SK-N-SH (cell line): ENCODE measurements around the gene ZDHHC7. TPM values are rescaled to one million over a fixed set of nuclear protein-coding genes. Genes with fewer than 3 reads are reported as not detected.
A peak's percentile ranks its signal among the peaks of the same experiment; 100 is the strongest.

Experiments used
- CTCF ChIA-PET: fragments of 300-600, 350-600 bp; formaldehyde crosslinking; extraction: SDS; loops from one replicate; lab custom pipeline; 2021; lab: Yijun Ruan, JAX
- POLR2A ChIA-PET: fragments of 350-600 bp; sonication (Branson Sonifier 250); formaldehyde crosslinking; extraction: SDS; loops from one replicate; lab custom pipeline; 2020; ENCODE audit warnings: antibody characterized with exemption, inconsistent platforms; lab: Yijun Ruan, JAX
- DNase-seq: peaks from one replicate; pipeline ENCODE4 v3.0.0; 2012
- H2AFZ ChIP-seq: fragments of 200-600 bp; sonication (generic); 2 replicates; pipeline ENCODE4 v1.8.1; 2016; ENCODE audit warnings: antibody characterized with exemption, mild to moderate bottlenecking, low read depth
- H3F3A ChIP-seq: fragments of 200-600 bp; sonication (generic); replicated peaks from 2 replicates; pipeline ENCODE3; 2016; ENCODE audit warnings: antibody characterized with exemption, mild to moderate bottlenecking; ENCODE audit not compliant: insufficient read depth
- H3K27ac ChIP-seq, 2 experiments: fragments of 200-500 bp in 1 of 2; fragments of 200-600 bp in 1 of 2; sonication (Bioruptor generic) in 1 of 2; sonication (generic), shearing (Covaris generic) in 1 of 2; 2 replicates each; pipeline versions ENCODE4 v1.5.1 to v1.6.1; 2014 to 2016; ENCODE audit warnings: low read depth in 2 of 2, inconsistent platforms in 1 of 2, low read length in 1 of 2, mild to moderate bottlenecking in 1 of 2, mixed read lengths in 1 of 2
- H3K27me3 ChIP-seq: fragments of 200-600 bp; sonication (generic), shearing (Covaris generic); 2 replicates; pipeline ENCODE4 v1.6.1; 2016; ENCODE audit warnings: mixed run types; ENCODE audit not compliant: insufficient read depth
- H3K36me3 ChIP-seq, 2 experiments: fragments of 200-500 bp in 1 of 2; fragments of 200-600 bp in 1 of 2; sonication (Bioruptor generic) in 1 of 2; sonication (generic) in 1 of 2; replicated peaks in 1 of 2; 2 replicates each; pipeline versions ENCODE3 to v1.5.1; 2014 to 2016; ENCODE audit warnings: low read length in 1 of 2, mild to moderate bottlenecking in 1 of 2; ENCODE audit not compliant: insufficient read depth in 2 of 2, control insufficient read depth in 1 of 2
- H3K4me1 ChIP-seq, 2 experiments: fragments of 200-500 bp in 1 of 2; fragments of 200-600 bp in 1 of 2; sonication (Bioruptor generic) in 1 of 2; sonication (generic), shearing (Covaris generic) in 1 of 2; 2 replicates each; pipeline versions ENCODE4 v1.5.1 to v1.6.1; 2014 to 2016; ENCODE audit warnings: low read depth in 1 of 2, low read length in 1 of 2, mixed run types in 1 of 2; ENCODE audit not compliant: insufficient read depth in 2 of 2, control insufficient read depth in 1 of 2
- H3K4me2 ChIP-seq: fragments of 200-600 bp; sonication (generic), shearing (Covaris generic); 2 replicates; pipeline ENCODE4 v1.6.1; 2017; ENCODE audit warnings: mixed run types
- H3K4me3 ChIP-seq, 2 experiments: fragments of 200-500 bp in 1 of 2; fragments of 200-600 bp in 1 of 2; sonication (Bioruptor generic) in 1 of 2; sonication (generic), shearing (Covaris generic) in 1 of 2; 2 replicates each; pipeline versions ENCODE4 v1.5.1 to v1.8.1; 2014 to 2016; ENCODE audit warnings: low read depth in 2 of 2, inconsistent platforms in 1 of 2, low read length in 1 of 2, mild to moderate bottlenecking in 1 of 2, mixed read lengths in 1 of 2, moderate library complexity in 1 of 2
- H3K79me2 ChIP-seq: fragments of 200-600 bp; sonication (generic); 2 replicates; pipeline ENCODE4 v1.8.1; 2017; ENCODE audit warnings: mild to moderate bottlenecking; ENCODE audit not compliant: insufficient read depth
- H3K9ac ChIP-seq: fragments of 200-600 bp; sonication (generic); 2 replicates; pipeline ENCODE4 v1.6.1; 2017; ENCODE audit warnings: mixed run types
- H3K9me2 ChIP-seq: fragments of 200-600 bp; sonication (generic); 2 replicates; pipeline ENCODE4 v1.6.1; 2017; ENCODE audit warnings: mixed run types
- H3K9me3 ChIP-seq: fragments of 200-600 bp; sonication (generic); 2 replicates; pipeline ENCODE4 v1.6.1; 2017; ENCODE audit warnings: mixed run types, mild to moderate bottlenecking, moderate library complexity
- H4K20me1 ChIP-seq: fragments of 200-600 bp; sonication (generic); 2 replicates; pipeline ENCODE4 v1.6.1; 2017; ENCODE audit warnings: mild to moderate bottlenecking, mixed run types; ENCODE audit not compliant: insufficient read depth
- CHD2 ChIP-seq: fragments of 150-350 bp; IDR thresholded peaks from 2 replicates; pipeline ENCODE4 v1.6.1; 2018; ENCODE audit warnings: low read length; ENCODE audit not compliant: partially characterized antibody
- ELF1 ChIP-seq: IDR thresholded peaks from 2 replicates; pipeline ENCODE4 v1.4.0; 2012
- FOSL2 ChIP-seq: IDR thresholded peaks from 2 replicates; pipeline ENCODE4 v1.4.0; 2012; ENCODE audit warnings: low read depth, mild to moderate bottlenecking, moderate library complexity, borderline replicate concordance
- FOXJ3 ChIP-seq: sonication (generic); formaldehyde crosslinking; IDR thresholded peaks from 2 replicates; pipeline ENCODE4 v1.5.1; 2020; ENCODE audit warnings: mild to moderate bottlenecking, missing genetic modification reagents
- FOXM1 ChIP-seq: IDR thresholded peaks from 2 replicates; pipeline ENCODE4 v1.4.0; 2012; ENCODE audit warnings: low read depth, mild to moderate bottlenecking
- GABPA ChIP-seq: IDR thresholded peaks from 2 replicates; pipeline ENCODE4 v1.4.0; 2012; ENCODE audit warnings: low read depth, mild to moderate bottlenecking
- GATA2 ChIP-seq: sonication (generic); formaldehyde crosslinking; IDR thresholded peaks from 2 replicates; pipeline ENCODE4 v1.5.0; 2020; ENCODE audit warnings: mild to moderate bottlenecking, missing genetic modification reagents
- MXI1 ChIP-seq: IDR thresholded peaks from 2 replicates; pipeline ENCODE4 v1.6.1; 2012; ENCODE audit warnings: mild to moderate bottlenecking, low read depth, low read length, improper control_type of control experiment
- NFIC ChIP-seq: IDR thresholded peaks from 2 replicates; pipeline ENCODE4 v1.4.0; 2012; ENCODE audit warnings: borderline replicate concordance
- POLR2AphosphoS5 ChIP-seq: IDR thresholded peaks from 2 replicates; pipeline ENCODE4 v1.6.1; 2012; ENCODE audit warnings: low read depth, low read length
- RAD21 ChIP-seq: IDR thresholded peaks from 2 replicates; pipeline ENCODE4 v1.6.1; 2012; ENCODE audit warnings: mild to moderate bottlenecking, low read length
- RCOR1 ChIP-seq: fragments of 150-350 bp; IDR thresholded peaks from 2 replicates; pipeline ENCODE4 v1.6.1; 2017; ENCODE audit warnings: antibody characterized with exemption, low read length
- RFX5 ChIP-seq: IDR thresholded peaks from 2 replicates; pipeline ENCODE4 v1.6.1; 2012; ENCODE audit warnings: mild to moderate bottlenecking, improper control_type of control experiment, low read length
- TAF1 ChIP-seq: IDR thresholded peaks from 2 replicates; pipeline ENCODE4 v1.6.1; 2012; ENCODE audit warnings: low read depth, mild to moderate bottlenecking, low read length, moderate library complexity, borderline replicate concordance
- YY1 ChIP-seq: IDR thresholded peaks from 2 replicates; pipeline ENCODE4 v1.4.0; 2012; ENCODE audit warnings: low read depth, mild to moderate bottlenecking
- WGBS: methylation state at CpG from one replicate; pipeline ENCODE4 v1.1.6; 2017; ENCODE audit warnings: low lambda C conversion rate; 5-methylcytosine and 5-hydroxymethylcytosine counted together
- polyA plus RNA-seq, 3 experiments: library from polyadenylated mRNA; depleted of rRNA; stranded (reverse); fragments of >200 nt; gene quantifications; 2 replicates each; pipeline ENCODE4 v1.2.3, GENCODE V29; 2012
- TF ChIP-seq, protein P1 (sequence below): IDR thresholded peaks from 2 replicates; pipeline ENCODE4 v1.4.0; 2012; ENCODE audit warnings: low read depth, borderline replicate concordance
- TF ChIP-seq, protein P2 (sequence below): IDR thresholded peaks from 2 replicates; pipeline ENCODE4 v1.4.0; 2012; ENCODE audit warnings: low read depth, borderline replicate concordance
- TF ChIP-seq, protein P3 (sequence below): IDR thresholded peaks from 2 replicates; pipeline ENCODE4 v1.4.0; 2012; ENCODE audit warnings: low read depth
- TF ChIP-seq, protein P4 (sequence below): fragments of 150-350 bp; IDR thresholded peaks from 2 replicates; pipeline ENCODE4 v1.6.1; 2016; ENCODE audit warnings: mild to moderate bottlenecking, low read depth, low read length
- TF ChIP-seq, protein P5 (sequence below): fragments of 200-600 bp; sonication (generic); IDR thresholded peaks from 2 replicates; pipeline ENCODE4 v1.6.1; 2017; ENCODE audit warnings: antibody characterized with exemption, mild to moderate bottlenecking, moderate library complexity

The ZDHHC7 gene
- polyA plus RNA-seq, 1 of the 3 experiments (the other 2 are of a cell fraction), result 114 TPM

DNA sequence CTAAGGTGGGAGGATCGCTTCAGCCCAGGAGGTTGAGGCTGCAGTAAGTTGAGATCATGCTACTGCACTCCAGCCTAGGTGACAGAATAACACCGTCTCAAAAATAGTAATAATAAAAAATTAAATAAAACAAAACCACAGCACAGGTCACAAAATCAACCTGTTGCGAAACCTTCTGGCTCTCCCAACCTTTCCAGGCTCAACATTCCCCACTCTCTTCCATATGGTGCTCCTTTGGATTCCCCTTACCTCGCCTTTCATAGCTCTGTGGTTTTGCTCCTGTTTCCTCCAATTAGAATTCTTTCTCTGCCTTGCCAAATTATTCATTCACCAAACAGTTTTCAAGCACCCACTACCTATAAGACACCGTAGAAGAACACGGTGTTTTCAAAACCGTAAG lies 4.7 kb downstream of the ZDHHC7 start (continued):
- TF ChIP-seq NFIC (peak; percentile 21; the same call in 1 of the 2 replicates), FOXM1 (no peak), GABPA (no peak), GATA2 (no peak), ELF1 (no peak), TAF1 (no peak), YY1 (no peak), RFX5 (no peak), RAD21 (no peak), RCOR1 (no peak)
- TF ChIP-seq, protein P1, sequence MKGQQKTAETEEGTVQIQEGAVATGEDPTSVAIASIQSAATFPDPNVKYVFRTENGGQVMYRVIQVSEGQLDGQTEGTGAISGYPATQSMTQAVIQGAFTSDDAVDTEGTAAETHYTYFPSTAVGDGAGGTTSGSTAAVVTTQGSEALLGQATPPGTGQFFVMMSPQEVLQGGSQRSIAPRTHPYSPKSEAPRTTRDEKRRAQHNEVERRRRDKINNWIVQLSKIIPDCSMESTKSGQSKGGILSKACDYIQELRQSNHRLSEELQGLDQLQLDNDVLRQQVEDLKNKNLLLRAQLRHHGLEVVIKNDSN, result no peak
- TF ChIP-seq, protein P2, sequence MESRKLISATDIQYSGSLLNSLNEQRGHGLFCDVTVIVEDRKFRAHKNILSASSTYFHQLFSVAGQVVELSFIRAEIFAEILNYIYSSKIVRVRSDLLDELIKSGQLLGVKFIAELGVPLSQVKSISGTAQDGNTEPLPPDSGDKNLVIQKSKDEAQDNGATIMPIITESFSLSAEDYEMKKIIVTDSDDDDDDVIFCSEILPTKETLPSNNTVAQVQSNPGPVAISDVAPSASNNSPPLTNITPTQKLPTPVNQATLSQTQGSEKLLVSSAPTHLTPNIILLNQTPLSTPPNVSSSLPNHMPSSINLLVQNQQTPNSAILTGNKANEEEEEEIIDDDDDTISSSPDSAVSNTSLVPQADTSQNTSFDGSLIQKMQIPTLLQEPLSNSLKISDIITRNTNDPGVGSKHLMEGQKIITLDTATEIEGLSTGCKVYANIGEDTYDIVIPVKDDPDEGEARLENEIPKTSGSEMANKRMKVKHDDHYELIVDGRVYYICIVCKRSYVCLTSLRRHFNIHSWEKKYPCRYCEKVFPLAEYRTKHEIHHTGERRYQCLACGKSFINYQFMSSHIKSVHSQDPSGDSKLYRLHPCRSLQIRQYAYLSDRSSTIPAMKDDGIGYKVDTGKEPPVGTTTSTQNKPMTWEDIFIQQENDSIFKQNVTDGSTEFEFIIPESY, result no peak

DNA sequence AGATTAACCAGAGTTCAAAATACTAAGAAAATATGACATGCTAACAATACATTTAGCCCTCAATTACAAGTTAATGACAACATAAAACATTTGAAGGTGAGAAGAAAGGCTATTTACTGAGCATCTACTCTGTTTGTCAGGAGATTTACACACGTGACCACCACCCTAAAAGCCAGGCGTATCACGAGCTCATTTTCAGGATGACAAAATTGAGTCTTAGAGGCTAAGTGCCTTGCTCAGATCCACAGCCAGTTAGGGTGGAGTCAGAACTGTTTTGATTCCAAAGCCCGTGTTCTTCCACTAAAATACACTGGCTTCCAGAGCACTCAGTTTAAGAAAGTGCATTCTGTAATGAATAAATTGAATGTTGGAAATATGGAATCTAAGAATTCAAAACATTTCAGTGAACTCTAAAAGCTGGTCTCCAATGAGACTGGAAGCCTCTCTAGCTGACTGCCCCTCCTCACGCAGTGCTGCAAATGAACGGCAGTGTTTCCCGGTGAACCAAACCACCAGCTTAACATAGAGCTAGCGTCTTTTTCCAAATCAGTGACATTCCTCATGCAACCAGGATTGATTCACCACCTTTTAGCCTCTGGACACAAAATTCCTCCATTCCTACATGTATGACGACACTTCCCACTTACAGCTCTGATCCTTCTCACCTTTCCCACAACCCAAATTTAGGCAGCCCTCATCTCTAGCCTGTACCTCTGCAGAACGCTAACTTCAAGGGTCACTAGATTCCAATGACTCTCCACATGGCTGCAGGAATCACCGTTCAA lies 5.9 kb downstream of the ZDHHC7 start:
- 68% methylated on average over 11 of the region's 11 CpGs for WGBS
- peaks cover 19 to 32% of the 10 kb centered on the region in 2 experiments; a peak in 3 of 4 replicates for H3K4me1 ChIP-seq
- CTCF ChIA-PET, result interaction anchor here (0.7 to 2.2 kb wide), 6 partner anchors 15 to 267 kb away, joined by 3 to 12 read pairs (median 4); no protein-coding TSS in a partner anchor

More for the DNA sequence above, 5.9 kb downstream of the ZDHHC7 start:
- Histone ChIP-seq H2AFZ (no peak overlapping the region), H3K4me3 (peak overlapping the region in 1 of 2 experiments; percentile 24; a peak in 1 of 4 replicates), H3K27ac (peak overlapping the region; percentile 62 to 89; a peak in 3 of 4 replicates), H3F3A (peaks cover 27% of the 10 kb centered on the region), H3K4me2 (peak overlapping the region; percentile 74), H3K27me3 (no peaks in the 10 kb centered on the region), H3K36me3 (peaks cover 0 to 10% of the 10 kb centered on the region in 2 experiments), H4K20me1 (peaks cover 14% of the 10 kb centered on the region), H3K9ac (peak overlapping the region; percentile 43), H3K9me2 (no peaks in the 10 kb centered on the region), H3K9me3 (no peaks in the 10 kb centered on the region), H3K79me2 (peaks cover 100% of the 10 kb centered on the region)
- POLR2A ChIA-PET, result no interaction called here
- no peak for TF ChIP-seq FOSL2
- no peak for TF ChIP-seq MXI1
- TF ChIP-seq, protein P3, sequence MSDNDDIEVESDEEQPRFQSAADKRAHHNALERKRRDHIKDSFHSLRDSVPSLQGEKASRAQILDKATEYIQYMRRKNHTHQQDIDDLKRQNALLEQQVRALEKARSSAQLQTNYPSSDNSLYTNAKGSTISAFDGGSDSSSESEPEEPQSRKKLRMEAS, result no peak
- TF ChIP-seq FOXJ3 (CRISPR knock-in tag), result no peak
- no peak for TF ChIP-seq POLR2AphosphoS5
- no peak for TF ChIP-seq NFIC
- TF ChIP-seq, protein P4, sequence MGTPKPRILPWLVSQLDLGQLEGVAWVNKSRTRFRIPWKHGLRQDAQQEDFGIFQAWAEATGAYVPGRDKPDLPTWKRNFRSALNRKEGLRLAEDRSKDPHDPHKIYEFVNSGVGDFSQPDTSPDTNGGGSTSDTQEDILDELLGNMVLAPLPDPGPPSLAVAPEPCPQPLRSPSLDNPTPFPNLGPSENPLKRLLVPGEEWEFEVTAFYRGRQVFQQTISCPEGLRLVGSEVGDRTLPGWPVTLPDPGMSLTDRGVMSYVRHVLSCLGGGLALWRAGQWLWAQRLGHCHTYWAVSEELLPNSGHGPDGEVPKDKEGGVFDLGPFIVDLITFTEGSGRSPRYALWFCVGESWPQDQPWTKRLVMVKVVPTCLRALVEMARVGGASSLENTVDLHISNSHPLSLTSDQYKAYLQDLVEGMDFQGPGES, result no peak
- TF ChIP-seq, protein P5, sequence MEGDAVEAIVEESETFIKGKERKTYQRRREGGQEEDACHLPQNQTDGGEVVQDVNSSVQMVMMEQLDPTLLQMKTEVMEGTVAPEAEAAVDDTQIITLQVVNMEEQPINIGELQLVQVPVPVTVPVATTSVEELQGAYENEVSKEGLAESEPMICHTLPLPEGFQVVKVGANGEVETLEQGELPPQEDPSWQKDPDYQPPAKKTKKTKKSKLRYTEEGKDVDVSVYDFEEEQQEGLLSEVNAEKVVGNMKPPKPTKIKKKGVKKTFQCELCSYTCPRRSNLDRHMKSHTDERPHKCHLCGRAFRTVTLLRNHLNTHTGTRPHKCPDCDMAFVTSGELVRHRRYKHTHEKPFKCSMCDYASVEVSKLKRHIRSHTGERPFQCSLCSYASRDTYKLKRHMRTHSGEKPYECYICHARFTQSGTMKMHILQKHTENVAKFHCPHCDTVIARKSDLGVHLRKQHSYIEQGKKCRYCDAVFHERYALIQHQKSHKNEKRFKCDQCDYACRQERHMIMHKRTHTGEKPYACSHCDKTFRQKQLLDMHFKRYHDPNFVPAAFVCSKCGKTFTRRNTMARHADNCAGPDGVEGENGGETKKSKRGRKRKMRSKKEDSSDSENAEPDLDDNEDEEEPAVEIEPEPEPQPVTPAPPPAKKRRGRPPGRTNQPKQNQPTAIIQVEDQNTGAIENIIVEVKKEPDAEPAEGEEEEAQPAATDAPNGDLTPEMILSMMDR, result no peak
- TF ChIP-seq CHD2, result no peak
- DNase-seq, result no peak
